Measurements from ENCODE around the gene AKR1E2. TPM values are rescaled to one million over a fixed set of nuclear protein-coding genes. Genes with fewer than 3 reads are reported as not detected.

AKR1E2 gene
- total and polyA plus RNA-seq, 3 donors from 2014 or later = 37.0 to 79.6 (median 53.0) TPM

DNA sequence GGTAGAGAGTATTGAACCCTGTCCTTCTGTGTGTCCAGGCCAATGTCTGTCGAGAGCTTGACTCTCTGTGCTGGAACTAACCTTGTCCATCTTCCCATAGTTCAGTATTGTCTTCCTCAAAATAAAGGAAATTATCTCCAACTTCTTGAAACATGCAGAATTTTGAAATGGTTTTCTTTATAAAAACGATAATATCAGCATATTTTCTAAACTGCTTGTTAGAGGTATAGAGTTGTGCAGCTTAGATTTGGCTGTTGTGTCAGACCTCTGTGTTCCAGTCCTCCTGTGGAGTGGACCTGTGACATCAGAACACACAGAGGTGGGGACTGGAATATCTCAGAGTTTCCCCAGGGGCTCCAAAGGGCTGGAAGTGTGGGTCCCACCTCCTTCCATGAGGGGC is 22.2 kb upstream of the AKR1E2 start:
- H3K36me3 ChIP-seq (ENCODE audit: low read depth, missing control alignments) = no peaks in the 10 kb centered on the region
- intact Hi-C loops (cut with DNase I; ENCODE audit: low total_unique reads) = no loop called here
- 85 to 90% methylated on average over 2 of the region's 2 CpGs for WGBS, 2 donors

DNA sequence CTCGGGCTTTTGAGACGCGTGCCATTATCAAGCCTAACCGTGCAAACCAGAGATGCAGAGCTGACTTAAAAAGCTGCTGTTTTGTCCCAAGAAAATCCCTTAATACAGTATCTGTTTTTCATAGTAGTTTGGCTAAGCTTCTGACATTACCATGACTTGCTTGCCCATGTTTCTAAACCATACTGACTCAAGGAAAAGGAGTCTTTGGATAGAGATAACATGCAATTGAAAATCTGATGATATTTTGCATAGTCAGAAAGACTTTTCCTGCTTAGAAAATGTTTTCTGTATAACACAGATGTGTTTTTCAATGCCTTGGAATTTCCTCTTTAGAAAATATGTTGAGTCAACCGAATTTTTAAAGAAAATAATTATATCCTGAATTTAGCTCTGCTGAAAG is 21.5 kb upstream of the AKR1E2 start:
- H3K27me3 ChIP-seq = no peaks in the 10 kb centered on the region
- H3K4me3 ChIP-seq = no peak overlapping the region
- no peaks in the 10 kb centered on the region for H3K4me1 ChIP-seq
- H3K9me3 ChIP-seq = no peaks in the 10 kb centered on the region
- no peaks in the 10 kb centered on the region for H3K36me3 ChIP-seq (ENCODE audit: low read depth, missing control alignments)
- WGBS, 2 donors = 81 to 84% methylated on average over 5 of the region's 5 CpGs
- no peak for DNase-seq
- intact Hi-C loops (cut with DNase I; ENCODE audit: low total_unique reads) = no loop called here
- H3K27ac ChIP-seq = no peak overlapping the region
- no peak for TF ChIP-seq CTCF (IDR thresholded peaks at IDR 0.05)
- no peak for TF ChIP-seq POLR2A (IDR thresholded peaks at IDR 0.05)

More for the DNA sequence above, 22.2 kb upstream of the AKR1E2 start:
- Histone ChIP-seq H3K4me3 (no peak overlapping the region), H3K27ac (no peak overlapping the region), H3K27me3 (no peaks in the 10 kb centered on the region), H3K9me3 (no peaks in the 10 kb centered on the region), H3K4me1 (no peaks in the 10 kb centered on the region)
- no peak for TF ChIP-seq POLR2A (IDR thresholded peaks at IDR 0.05)
- TF ChIP-seq CTCF (IDR thresholded peaks at IDR 0.05) = no peak
- no peak for DNase-seq

GRCh38 chr10:4806534-4806933 is 19.5 kb upstream of the AKR1E2 start:
- intact Hi-C loops (cut with DNase I; ENCODE audit: low total_unique reads) = no loop called here
- no peak for DNase-seq
- TF ChIP-seq POLR2A (IDR thresholded peaks at IDR 0.05) = no peak
- no peak for TF ChIP-seq CTCF (IDR thresholded peaks at IDR 0.05)
- H3K27me3 ChIP-seq = no peaks in the 10 kb centered on the region
- H3K4me3 ChIP-seq = no peak overlapping the region
- whole genome bisulfite sequencing, 2 donors = 79 to 87% methylated on average over 4 of the region's 4 CpGs
- no peaks in the 10 kb centered on the region for H3K4me1 ChIP-seq
- no peak overlapping the region for H3K27ac ChIP-seq
- H3K9me3 ChIP-seq = no peaks in the 10 kb centered on the region
- no peaks in the 10 kb centered on the region for H3K36me3 ChIP-seq (ENCODE audit: low read depth, missing control alignments)

- Histone ChIP-seq H3K27ac (no peak overlapping the region), H3K4me3 (no peak overlapping the region), H3K4me1 (no peaks in the 10 kb centered on the region), H3K36me3 (ENCODE audit: low read depth, missing control alignments) (no peaks in the 10 kb centered on the region), H3K9me3 (no peaks in the 10 kb centered on the region), H3K27me3 (no peaks in the 10 kb centered on the region)
- no peak for DNase-seq
- TF ChIP-seq CTCF (IDR thresholded peaks at IDR 0.05) (no peak), POLR2A (IDR thresholded peaks at IDR 0.05) (no peak)
- intact Hi-C loops (cut with DNase I; ENCODE audit: low total_unique reads) = no loop called here
- WGBS, 2 donors = 72 to 86% methylated on average over 6 of the region's 6 CpGs
Measured at GRCh38 chr10:4807761-4808507, 18.1 kb upstream of the AKR1E2 start.

- Histone ChIP-seq H3K4me3 (no peak overlapping the region), H3K4me1 (no peaks in the 10 kb centered on the region), H3K27me3 (no peaks in the 10 kb centered on the region), H3K36me3 (ENCODE audit: low read depth, missing control alignments) (no peaks in the 10 kb centered on the region), H3K27ac (no peak overlapping the region), H3K9me3 (no peaks in the 10 kb centered on the region)
- intact Hi-C loops (cut with DNase I; ENCODE audit: low total_unique reads) = no loop called here
- no peak for DNase-seq
- TF ChIP-seq POLR2A (IDR thresholded peaks at IDR 0.05) = no peak
- no peak for TF ChIP-seq CTCF (IDR thresholded peaks at IDR 0.05)
- WGBS, 2 donors = 86 to 87% methylated on average over 4 of the region's 4 CpGs
Measured at GRCh38 chr10:4809156-4809555, 16.9 kb upstream of the AKR1E2 start.

Measured in testis (tissue), 3 donors.